HG02588 (cell line): ENCODE data around the gene CNTN5.

Source experiments
- ATAC-seq: cut with Tn5 transposase; IDR thresholded peaks from one replicate; pipeline ENCODE4 v1.9.1; 2021; ENCODE audit warnings: mild to moderate bottlenecking, moderate library complexity; ENCODE audit not compliant: unreplicated experiment

The CNTN5 gene

DNA sequence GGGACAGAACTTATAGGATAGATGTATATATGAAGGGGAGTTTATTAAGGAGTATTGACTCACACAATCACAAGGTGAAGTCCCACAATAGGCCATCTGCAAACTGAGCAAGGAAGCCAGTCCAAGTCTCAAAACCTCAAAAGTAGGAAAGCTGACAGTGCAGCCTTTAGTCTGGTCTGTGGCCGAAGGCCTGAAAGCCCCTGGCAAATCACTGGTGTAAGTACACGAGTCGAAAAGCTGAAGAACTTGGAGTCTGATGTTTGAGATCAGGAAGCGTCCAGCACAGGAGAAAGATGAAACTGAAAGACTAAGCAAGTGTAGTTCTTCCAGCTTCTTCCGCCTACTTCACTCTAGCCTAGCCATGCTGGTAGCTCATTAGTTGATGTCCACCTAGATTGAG lies 866.7 kb downstream of the CNTN5 start:
- ATAC-seq: no peak

DNA sequence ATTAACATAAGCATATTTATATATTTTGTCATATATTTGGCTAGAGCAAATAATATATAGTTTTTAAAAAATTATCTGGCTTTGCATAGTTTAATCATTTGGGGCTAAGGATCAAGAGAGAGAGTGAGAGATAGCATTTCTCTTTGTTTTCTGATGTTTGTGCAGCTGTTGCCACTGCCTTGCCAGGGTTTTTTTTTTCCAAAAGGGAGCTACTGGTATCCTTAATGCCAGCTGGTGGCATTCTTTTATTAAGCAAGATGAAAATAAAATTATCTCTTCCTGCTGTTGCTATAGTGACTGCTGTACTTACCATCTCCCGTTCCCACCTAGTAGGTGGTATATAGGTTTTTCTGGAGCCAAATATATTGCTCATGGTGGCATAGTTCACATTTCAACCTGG lies 873.1 kb downstream of the CNTN5 start:
- no peak for ATAC-seq

DNA sequence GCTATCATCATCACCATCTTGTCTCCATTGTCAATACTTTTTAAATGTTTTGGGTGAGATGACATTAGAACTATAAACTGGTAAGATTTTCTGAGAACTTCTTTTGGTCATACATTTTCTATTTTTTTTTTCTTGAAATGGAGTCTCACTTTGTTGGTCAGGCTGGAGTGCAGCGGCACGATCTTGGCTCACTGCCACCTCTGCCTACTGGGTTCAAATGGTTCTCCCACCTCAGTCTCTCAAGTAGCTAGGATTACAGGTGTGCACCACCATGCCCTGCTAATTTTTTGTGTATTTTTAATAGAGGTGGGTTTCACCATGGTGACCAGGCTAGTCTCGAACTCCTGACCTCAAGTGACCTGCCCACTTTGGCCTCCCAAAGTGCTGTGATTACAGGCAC lies 880.4 kb downstream of the CNTN5 start:
- no peak for ATAC-seq

DNA sequence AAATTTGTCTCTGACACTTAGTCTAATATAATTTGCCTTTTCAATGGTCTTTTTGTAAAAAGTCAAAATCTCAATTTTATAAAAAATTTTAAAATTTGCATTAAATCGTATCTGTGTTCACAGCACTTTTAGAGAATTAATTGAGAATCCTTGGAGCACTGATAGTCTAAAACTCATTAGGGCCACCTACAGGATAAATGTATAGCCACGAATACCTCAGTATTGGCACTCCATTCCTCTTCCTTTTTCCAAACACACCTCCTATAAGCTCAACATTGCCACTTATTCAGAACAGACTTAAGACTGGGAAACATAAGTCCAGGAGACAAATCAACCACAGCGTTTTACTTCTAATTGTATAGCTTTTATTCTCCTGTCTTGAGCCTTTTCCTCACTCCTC lies 890.4 kb downstream of the CNTN5 start:
- no peak for ATAC-seq

DNA sequence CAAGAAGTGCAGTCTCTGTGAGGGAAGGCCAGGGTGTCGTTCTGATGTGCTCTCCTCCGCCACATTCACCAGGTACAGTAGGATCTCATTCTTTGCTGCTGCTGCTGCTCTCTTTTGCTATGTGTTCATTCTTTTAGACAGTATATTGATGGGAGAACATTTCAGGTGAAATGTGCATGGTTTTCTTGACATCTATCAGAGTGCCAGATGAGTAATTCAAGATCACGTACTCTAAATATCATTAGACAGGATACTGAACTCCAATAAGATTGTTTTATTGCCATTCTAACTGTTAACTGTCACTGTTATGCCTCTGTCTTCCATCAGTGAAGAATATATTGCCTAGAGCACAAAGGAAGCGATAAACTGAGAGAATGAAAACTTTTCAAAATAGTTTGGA lies 895.3 kb downstream of the CNTN5 start:
- no peak for ATAC-seq

DNA sequence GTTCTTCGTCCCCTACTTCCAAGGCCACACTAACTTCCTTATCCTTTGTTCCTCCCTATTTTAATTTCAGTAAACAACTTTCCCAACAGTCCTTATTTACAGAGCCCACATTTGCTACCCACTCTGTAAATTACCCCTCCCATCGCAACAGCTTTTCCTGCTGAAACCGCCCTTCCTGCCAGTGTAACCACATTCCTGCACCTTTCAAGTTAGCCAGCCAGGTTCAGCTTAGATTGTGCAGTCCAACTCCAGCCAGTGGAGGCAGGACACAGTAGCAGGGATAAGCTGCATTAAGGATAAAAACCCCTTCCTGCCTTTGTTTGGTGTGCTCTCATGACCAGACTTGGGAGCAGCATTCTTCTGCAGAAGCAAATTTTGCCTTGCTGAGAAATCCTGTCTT lies 898.0 kb downstream of the CNTN5 start:
- no peak for ATAC-seq

DNA sequence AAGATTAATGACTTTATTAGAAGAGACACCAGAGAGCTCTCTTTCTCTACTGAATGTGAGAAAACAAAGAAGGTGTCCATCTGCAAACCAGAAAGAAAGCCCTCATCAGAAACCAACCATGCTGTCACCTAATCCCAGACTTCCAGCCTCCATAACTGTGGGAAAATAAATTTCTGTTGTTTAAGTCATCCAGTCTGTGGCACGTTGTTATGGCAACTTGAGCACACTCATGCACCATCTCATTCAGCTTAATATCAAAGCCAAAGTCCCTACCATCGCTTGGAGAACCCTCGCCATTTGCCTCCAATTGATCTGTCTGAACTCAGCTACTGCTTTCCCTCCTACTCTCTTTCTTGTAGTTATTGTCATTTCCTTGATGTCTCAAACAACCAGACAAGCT lies 900.2 kb downstream of the CNTN5 start:
- ATAC-seq: no peak

DNA sequence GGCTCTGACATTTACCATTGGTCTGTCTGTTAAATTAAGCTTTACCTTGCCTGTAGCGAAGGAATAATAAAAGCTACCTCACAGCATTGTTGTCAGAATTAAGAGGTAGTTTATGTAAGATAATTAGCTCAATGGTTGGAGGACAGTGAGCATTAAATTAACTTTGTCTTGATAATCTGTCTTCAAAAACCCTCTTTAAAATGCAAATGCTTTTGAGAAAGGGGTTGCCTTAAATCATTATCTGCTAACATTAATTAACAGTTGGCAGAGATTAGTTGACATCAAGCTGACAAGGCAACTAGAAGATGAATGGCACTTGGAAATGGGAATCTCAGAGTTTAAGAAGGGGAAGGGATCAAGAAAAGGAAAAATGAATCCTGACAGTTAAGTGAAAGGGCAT lies 905.2 kb downstream of the CNTN5 start:
- no peak for ATAC-seq

DNA sequence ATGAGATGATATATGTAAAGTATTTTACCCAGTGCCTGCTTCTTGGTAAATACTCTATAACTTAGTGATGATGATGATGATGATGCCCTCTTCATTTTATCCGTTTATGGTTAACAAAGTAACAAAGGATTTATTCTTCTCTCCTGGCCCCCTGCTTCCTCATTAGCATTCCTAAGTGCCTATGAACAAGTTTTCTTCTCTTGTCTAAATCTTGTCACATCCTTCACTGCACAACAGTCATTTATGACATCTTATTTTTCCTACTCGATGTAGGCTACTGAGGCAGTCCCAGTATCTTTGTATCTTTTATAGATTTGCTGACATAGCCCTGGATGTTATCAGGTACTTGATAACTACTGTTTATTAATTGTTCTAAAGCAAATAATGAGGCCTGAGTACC lies 911.9 kb downstream of the CNTN5 start:
- no peak for ATAC-seq

DNA sequence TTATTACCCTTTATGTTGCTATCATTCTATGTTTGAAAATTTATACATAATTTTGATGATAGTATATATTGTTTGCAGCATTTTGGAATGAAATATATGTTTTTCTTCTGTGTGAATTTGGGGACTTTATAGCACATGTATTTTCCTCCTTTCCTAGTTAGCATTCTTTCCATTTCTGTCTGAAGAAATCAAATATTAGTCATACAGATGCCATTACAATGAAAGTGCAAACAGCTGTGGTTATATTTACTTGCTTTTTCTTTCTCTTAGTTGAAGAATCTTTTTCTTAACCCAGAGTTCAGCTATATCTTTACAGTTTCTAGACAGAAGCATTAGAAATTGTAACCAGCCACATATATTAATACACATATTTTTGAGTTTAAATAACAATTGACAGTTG lies 913.3 kb downstream of the CNTN5 start:
- ATAC-seq: no peak

DNA sequence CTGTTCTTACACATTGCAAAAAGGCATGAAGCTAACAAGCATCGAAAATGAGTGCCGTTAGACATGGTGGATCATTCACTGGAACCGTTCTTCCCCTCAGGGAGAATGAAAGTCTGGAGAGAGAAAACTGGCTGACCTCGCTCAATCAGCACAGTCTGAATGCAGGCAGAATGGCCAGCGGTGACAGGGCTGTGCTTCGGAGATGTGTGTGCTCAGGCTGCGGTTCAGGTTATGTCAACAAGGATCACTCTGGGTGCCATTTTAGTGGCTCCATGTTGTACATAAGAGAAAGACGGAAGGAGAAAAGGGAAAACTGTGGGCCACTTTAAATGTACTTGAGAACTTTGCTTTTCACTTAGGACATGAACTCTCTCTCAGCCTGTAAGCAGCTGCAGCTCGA lies 916.6 kb downstream of the CNTN5 start:
- ATAC-seq: no peak

DNA sequence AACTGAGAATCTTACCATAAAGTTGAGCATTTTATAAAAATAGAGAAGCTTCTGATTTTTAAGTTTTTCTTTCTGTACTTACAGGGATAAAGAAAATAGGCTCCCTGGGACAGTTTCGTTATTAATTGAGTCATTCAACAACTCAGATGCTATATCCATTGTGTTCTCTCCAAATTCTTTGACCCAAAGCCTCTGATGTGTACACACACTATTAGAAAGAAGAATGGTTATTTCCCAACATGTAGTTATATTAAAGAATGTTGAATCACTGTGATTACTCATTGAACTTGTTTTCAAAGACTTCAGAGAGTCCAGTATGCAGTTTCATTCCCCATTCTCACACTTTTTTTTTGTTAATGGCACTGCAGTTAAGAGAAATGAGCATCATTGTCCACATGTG lies 932.1 kb downstream of the CNTN5 start:
- ATAC-seq: no peak

DNA sequence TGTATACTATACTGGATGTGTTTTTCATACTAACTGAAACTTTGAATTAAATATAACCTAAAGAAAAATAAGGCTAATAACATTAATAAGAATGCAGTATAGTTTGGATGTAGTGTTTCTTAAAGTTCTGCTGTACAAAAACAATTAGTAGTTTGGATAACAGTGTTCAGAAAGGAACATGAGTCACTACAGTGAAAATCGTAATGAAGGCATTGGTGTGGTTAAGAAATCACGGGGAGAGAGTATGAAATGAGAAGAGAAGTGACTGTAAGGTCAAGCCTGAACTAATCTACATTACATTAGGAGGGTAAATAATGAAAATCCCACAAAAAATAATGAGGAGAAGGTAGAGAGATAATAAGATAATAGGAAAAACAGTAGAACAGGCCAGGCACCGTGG lies 939.8 kb downstream of the CNTN5 start:
- no peak for ATAC-seq

DNA sequence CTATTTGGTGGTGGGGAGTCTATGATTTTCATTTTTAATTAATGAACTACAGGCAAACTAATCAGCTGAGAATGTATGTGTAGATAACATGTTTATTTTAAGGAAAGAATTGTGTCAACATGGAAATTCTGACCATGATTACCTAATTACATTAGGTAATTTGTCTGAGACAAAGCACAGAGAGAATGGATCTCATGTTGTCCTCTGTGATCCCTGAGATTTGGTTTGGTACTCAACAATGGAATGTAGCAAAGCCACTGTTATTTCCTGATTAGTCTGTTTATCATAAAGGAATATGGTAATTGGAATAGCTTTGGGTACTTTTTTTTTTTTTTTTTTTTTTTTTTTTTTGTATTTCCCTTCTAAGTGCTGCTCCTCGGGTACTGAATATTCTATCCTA lies 947.6 kb downstream of the CNTN5 start:
- no peak for ATAC-seq

DNA sequence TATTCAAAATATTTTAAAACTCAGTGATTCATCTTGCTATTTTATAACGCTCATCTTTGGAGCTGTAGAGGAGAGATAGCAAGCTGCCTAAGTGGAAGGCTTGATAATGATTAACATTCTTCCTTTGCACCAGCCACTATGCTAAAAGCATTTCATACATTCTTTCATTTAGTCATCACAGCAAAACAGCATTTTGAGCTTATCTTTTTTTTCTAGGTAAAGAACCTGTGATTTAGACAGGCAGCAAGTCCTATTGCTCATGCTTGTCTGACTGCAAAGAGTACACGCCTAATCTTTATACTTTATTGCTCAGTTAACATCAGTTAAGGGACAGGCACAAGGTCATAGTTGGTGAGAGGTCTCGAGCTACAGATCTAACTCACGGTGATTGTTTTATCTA lies 953.2 kb downstream of the CNTN5 start:
- ATAC-seq: no peak

DNA sequence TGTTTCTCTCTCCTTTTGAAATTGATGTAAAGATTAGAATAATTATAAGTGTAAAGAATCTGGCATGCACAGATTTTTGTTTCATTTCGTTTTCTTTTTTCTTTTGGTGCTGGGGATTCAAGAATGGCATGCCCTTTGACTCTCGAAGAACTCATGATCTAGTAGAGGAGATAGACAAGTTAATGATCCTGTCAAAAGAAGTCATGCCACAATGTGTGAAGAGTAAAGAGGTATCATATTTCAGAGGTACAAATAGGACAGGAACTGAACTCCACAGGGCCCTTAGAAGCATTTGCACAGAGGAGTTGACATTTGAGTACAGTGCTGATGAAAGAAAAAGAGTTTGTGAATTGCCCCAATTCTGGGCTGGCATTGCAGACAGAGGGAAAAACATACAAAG lies 958.3 kb downstream of the CNTN5 start:
- ATAC-seq: no peak

DNA sequence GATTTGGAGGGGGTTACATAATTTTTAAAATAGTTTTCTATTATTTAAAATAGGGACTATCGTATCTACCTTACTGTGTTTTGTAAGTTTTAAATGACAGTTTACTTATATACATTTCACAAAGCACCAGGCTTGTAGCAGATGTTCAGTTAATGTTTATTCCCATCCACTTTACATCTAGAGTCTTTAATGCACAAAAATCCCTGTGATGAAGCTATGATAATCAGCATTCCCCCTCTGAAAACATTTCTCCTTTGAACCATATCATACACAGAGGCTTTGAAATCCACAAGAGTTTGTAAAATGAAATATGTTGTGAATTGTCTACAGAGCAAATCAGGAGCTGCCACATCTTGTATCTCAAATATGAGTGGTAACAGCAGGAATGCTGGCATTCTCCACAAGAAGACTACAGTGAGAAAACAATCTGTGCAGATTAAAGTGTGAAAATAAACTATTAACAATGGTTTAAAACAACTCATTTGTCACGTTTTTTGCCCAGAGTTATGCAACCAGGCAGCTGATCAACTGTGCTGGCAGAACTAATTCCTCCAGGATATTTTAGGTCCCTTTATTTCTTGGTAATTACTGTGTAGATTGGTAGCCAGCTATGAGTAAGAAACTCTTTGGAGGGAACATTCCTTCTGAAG lies 967.2 kb downstream of the CNTN5 start:
- no peak for ATAC-seq

DNA sequence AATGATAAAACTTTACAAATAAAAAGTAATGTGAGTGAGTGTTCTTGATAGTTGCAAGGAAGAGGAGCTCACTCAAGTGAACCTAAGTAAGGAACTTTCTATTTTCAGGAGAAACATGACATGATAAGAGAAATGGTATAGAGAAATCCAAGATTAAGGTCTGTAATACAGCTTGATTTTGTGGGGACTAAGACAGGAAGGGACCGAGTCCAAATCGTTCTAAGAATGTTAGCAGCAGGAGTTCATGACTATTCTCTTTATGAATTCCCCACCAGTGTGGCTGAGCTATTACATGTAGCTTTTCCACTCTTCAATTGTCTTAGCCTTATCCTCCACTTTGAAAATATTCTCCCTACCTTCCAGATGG lies 967.7 kb downstream of the CNTN5 start:
- ATAC-seq: no peak

DNA sequence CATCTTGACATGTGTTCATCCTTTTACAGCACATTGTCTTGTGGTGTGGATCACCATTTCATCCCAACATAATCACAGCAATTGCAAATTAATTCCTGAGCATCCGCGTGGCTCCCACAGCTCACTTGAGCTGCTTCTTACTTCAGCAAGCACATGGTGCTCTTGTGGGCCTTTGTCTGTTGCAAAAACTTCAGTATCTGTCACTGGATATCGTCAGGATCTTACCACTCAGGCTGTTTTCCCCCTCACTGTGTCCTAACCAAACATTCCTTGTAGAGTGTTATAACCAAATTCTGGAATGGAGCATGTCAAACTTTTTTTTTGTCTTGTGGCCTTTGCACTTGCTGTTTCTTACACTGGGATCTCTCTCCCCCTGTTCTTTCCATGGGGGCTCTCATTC lies 983.2 kb downstream of the CNTN5 start:
- ATAC-seq: no peak

DNA sequence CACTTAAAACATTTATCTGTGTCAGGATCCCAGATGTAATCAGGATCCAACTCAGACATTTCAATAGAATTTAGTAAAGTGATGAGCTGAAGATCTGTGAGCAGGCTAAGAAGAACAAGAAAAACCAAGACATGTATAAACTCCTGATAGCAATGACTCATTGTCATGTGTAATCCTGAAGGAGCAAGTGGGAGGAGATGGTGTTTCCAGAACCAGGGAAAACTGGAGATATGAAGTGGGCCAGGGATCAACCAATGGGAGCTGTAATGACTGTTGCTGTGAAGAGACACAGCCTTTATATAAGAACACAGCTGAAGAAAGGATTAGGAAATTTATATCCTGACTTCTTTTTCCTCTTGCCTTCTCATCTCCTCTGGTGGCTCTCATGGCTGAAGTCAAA lies 983.8 kb downstream of the CNTN5 start:
- ATAC-seq: no peak

DNA sequence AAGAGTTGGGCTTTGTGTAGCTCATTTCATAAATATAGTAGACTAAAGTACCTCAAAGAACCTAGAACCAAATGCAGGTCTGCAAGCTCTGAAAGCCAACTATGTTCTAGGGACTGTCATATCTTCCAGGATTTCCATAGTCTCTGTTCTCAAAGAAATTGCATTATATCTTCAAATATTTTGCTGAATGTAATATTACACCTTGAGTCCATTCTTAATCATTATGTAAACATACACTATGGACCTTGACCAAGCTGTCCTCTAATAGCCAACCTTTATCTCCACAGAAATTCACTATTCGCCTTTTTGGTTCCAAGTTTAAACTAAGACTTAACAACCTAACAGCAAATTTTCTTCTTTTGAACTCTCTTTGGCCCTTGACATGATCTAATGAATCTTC lies 987.7 kb downstream of the CNTN5 start:
- no peak for ATAC-seq

DNA sequence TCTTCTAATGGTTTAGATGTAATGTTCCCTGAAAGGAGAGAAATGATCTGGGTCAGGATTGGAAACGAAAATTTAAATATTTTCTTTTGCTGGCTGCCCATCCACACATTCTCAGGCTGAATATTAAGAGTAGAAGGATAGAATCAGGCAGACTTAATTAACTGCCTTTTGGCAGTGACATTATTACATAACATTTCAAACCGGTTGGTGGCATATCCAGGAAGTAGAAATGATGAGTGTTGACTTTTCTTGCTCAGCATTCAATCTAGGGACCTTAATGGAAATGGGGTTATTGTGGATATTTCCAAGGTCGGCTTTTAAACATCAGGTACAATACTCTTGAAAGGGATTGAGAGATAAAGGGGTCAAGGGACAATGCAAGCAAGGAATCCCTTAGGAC lies 989.0 kb downstream of the CNTN5 start:
- ATAC-seq: no peak

DNA sequence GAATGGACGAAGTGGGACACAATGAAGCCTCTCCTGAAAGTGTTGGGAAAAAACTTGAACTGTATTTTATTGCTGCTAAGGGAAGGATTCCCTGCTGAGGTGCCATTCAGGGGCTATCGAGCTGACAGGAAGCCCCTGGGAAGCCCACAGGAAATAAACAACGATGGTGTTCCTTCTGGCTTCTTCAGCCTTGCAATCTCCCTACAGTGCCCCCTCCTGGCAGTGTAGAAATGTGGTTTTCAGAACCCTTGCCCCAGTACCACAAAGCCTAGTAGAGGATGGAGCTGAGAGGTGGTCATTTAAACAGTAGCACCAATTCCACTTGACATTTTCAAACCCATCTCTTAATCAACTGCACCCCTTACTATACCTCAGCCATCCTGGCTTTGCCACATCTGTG lies 989.6 kb downstream of the CNTN5 start:
- no peak for ATAC-seq

DNA sequence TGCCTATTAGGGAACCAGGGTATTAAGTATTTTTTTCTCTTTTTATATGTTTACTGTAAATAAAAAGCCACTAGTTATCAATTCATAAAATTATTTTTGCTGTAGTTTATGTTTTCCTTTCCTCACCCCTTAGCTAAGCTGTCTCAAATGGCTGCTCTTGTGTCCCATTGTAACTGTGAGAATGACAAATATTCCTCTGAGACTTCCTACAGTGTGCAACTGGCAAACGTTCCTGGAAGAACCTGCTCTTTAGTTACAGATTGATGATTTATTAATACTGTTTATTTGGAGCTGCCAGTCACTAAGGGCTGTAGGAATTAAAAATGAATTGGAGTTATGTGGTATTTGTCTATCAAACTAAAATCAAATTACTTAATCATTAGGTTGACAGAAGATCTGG lies 990.9 kb downstream of the CNTN5 start:
- ATAC-seq: no peak
